Neuronal stem cell (in vitro differentiated cells): Measurements from ENCODE around the gene WFS1.
A peak's percentile ranks its signal among the peaks of the same experiment; 100 is the strongest.

Experiments
- DNase-seq: peaks from one replicate; pipeline ENCODE4 v3.0.0-alpha.2; 2013; ENCODE audit warnings: low spot score
- H2AFZ ChIP-seq: one replicate; pipeline ENCODE4 v1.6.1; 2013; ENCODE audit warnings: mild to moderate bottlenecking, low read length, inconsistent platforms
- H2AK5ac ChIP-seq: 2 replicates; pipeline ENCODE4 v1.6.1; 2013; ENCODE audit warnings: low read depth, mild to moderate bottlenecking, inconsistent platforms, low read length, moderate library complexity, mixed read lengths
- H2BK120ac ChIP-seq: 2 replicates; pipeline ENCODE4 v1.6.1; 2013; ENCODE audit warnings: low read depth, mild to moderate bottlenecking, inconsistent platforms, low read length, moderate library complexity, mixed read lengths
- H2BK12ac ChIP-seq: one replicate; pipeline ENCODE4 v1.6.1; 2013; ENCODE audit warnings: low read length, inconsistent platforms
- H2BK15ac ChIP-seq: 2 replicates; pipeline ENCODE4 v1.6.1; 2013; ENCODE audit warnings: mild to moderate bottlenecking, low read length, inconsistent platforms, mixed read lengths
- H2BK5ac ChIP-seq: one replicate; pipeline ENCODE4 v1.6.1; 2013; ENCODE audit warnings: inconsistent platforms, mild to moderate bottlenecking, low read length, moderate library complexity
- H3K14ac ChIP-seq: one replicate; pipeline ENCODE4 v1.6.1; 2013; ENCODE audit warnings: low read length, inconsistent platforms
- H3K18ac ChIP-seq: 2 replicates; pipeline ENCODE4 v1.6.1; 2013; ENCODE audit warnings: low read length, inconsistent platforms
- H3K23ac ChIP-seq: 2 replicates; pipeline ENCODE4 v1.6.1; 2013; ENCODE audit warnings: low read depth, mild to moderate bottlenecking, mixed read lengths, low read length, inconsistent platforms; ENCODE audit not compliant: poor library complexity
- H3K27ac ChIP-seq: replicated peaks from 3 replicates; pipeline ENCODE4 v1.5.1; 2013; ENCODE audit warnings: low read length, inconsistent platforms
- H3K27me3 ChIP-seq, 3 experiments: 2 replicates each; pipeline ENCODE4 v1.6.1; 2013; ENCODE audit warnings: low read length in 3 of 3, mild to moderate bottlenecking in 2 of 3, inconsistent platforms in 1 of 3, low read depth in 1 of 3, mixed read lengths in 1 of 3, moderate library complexity in 1 of 3; ENCODE audit not compliant: control insufficient read depth in 3 of 3, insufficient read depth in 3 of 3
- H3K36me3 ChIP-seq, 2 donors: replicated peaks in 1 of 2; 2 replicates each; pipeline ENCODE4 v1.6.1; 2013; ENCODE audit warnings: low read length in 2 of 2; ENCODE audit not compliant: control insufficient read depth in 2 of 2, insufficient read depth in 2 of 2
- H3K4ac ChIP-seq: 2 replicates; pipeline ENCODE4 v1.6.1; 2013; ENCODE audit warnings: inconsistent platforms, mild to moderate bottlenecking, low read length, moderate library complexity
- H3K4me1 ChIP-seq, 2 donors: 1 replicate in 1 of 2; 2 replicates in 1 of 2; pipeline ENCODE4 v1.6.1; 2013; ENCODE audit warnings: low read length in 2 of 2, low read depth in 1 of 2; ENCODE audit not compliant: control insufficient read depth in 2 of 2, insufficient read depth in 1 of 2
- H3K4me2 ChIP-seq: one replicate; pipeline ENCODE4 v1.6.1; 2013; ENCODE audit warnings: mild to moderate bottlenecking, low read length, inconsistent platforms; ENCODE audit not compliant: insufficient read depth, poor library complexity, severe bottlenecking
- H3K4me3 ChIP-seq, 2 donors: 2 replicates each; pipeline ENCODE4 v1.5.1; 2013; ENCODE audit warnings: low read length in 2 of 2, mild to moderate bottlenecking in 2 of 2, inconsistent platforms in 1 of 2, moderate library complexity in 1 of 2
- H3K79me1 ChIP-seq: one replicate; pipeline ENCODE4 v1.6.1; 2013; ENCODE audit warnings: low read depth, mild to moderate bottlenecking, inconsistent platforms, low read length, moderate library complexity
- H3K9ac ChIP-seq: one replicate; pipeline ENCODE4 v1.6.1; 2013; ENCODE audit warnings: mild to moderate bottlenecking, low read depth, low read length, inconsistent platforms; ENCODE audit not compliant: poor library complexity
- H3K9me3 ChIP-seq, 2 donors: replicated peaks in 1 of 2; 2 replicates each; pipeline versions ENCODE3 to v1.6.1; 2013; ENCODE audit warnings: low read length in 2 of 2, mild to moderate bottlenecking in 2 of 2, inconsistent platforms in 1 of 2, low read depth in 1 of 2, mixed read lengths in 1 of 2, moderate library complexity in 1 of 2; ENCODE audit not compliant: control insufficient read depth in 2 of 2, insufficient read depth in 1 of 2
- H4K8ac ChIP-seq: one replicate; pipeline ENCODE4 v1.6.1; 2013; ENCODE audit warnings: low read depth, mild to moderate bottlenecking, inconsistent platforms, low read length, moderate library complexity
- H4K91ac ChIP-seq: one replicate; pipeline ENCODE4 v1.6.1; 2013; ENCODE audit warnings: low read length, low read depth, mild to moderate bottlenecking, inconsistent platforms; ENCODE audit not compliant: poor library complexity
- WGBS, 2 donors: extraction: QIAGEN DNeasy Blood & Tissue Kit; methylation state at CpG; one replicate each; pipeline ENCODE4 v1.1.7; 2013; ENCODE audit warnings: missing lambda C conversion rate in 2 of 2, mixed read lengths in 1 of 2; ENCODE audit not compliant: insufficient read length in 2 of 2, insufficient replicate concordance in 1 of 2; ENCODE audit errors: extremely low coverage in 2 of 2; 5-methylcytosine and 5-hydroxymethylcytosine counted together

WFS1 gene

GRCh38 chr4:6288871-6289270 lies 19.2 kb downstream of the WFS1 start:
- no peak overlapping the region for H3K23ac ChIP-seq
- H3K36me3 ChIP-seq: peaks cover 28 to 42% of the 10 kb centered on the region in 2 donors
- H3K79me1 ChIP-seq: peaks cover 1% of the 10 kb centered on the region
- no peak overlapping the region for H2AFZ ChIP-seq
- H3K27me3 ChIP-seq: no peaks in the 10 kb centered on the region
- no peak overlapping the region for H3K27ac ChIP-seq
- no peak overlapping the region for H3K4me3 ChIP-seq
- no peaks in the 10 kb centered on the region for H3K4me1 ChIP-seq
- H4K8ac ChIP-seq: no peak overlapping the region
- no peak overlapping the region for H2AK5ac ChIP-seq
- no peak for DNase-seq
- no peak overlapping the region for H2BK12ac ChIP-seq
- no peak overlapping the region for H2BK5ac ChIP-seq
- H2BK15ac ChIP-seq: no peak overlapping the region
- WGBS, 2 donors: no CpG with 5 or more reads among the region's 15 CpGs
- no peak overlapping the region for H3K14ac ChIP-seq
- H3K18ac ChIP-seq: no peak overlapping the region
- peaks cover 0 to 1% of the 10 kb centered on the region in 2 donors for H3K9me3 ChIP-seq
- H4K91ac ChIP-seq: no peak overlapping the region
- peak overlapping the region; percentile 22 for H3K9ac ChIP-seq
- H2BK120ac ChIP-seq: no peak overlapping the region
- no peak overlapping the region for H3K4ac ChIP-seq
- H3K4me2 ChIP-seq: no peak overlapping the region

- H3K36me3 ChIP-seq: peaks cover 32 to 47% of the 10 kb centered on the region in 2 donors
- no CpG with 5 or more reads among the region's 7 CpGs for WGBS, 2 donors
Observed at GRCh38 chr4:6290256-6290655, 20.6 kb downstream of the WFS1 start.

GRCh38 chr4:6290769-6291547 lies 21.3 kb downstream of the WFS1 start:
- Histone ChIP-seq H2BK12ac (no peak overlapping the region), H2BK15ac (no peak overlapping the region), H3K79me1 (no peaks in the 10 kb centered on the region), H3K27me3 (no peaks in the 10 kb centered on the region), H2BK5ac (no peak overlapping the region), H3K18ac (no peak overlapping the region), H3K4me1 (no peaks in the 10 kb centered on the region), H3K9ac (no peak overlapping the region), H4K91ac (no peak overlapping the region), H3K4ac (no peak overlapping the region), H2BK120ac (no peak overlapping the region), H3K36me3 (peaks cover 34 to 51% of the 10 kb centered on the region in 2 donors), H2AFZ (no peak overlapping the region), H3K27ac (no peak overlapping the region), H3K4me3 (peak overlapping the region in 1 of 2 donors; percentile 44), H2AK5ac (no peak overlapping the region), H3K14ac (no peak overlapping the region), H3K4me2 (no peak overlapping the region), H4K8ac (no peak overlapping the region), H3K23ac (no peak overlapping the region), H3K9me3 (peaks cover 0 to 1% of the 10 kb centered on the region in 2 donors)
- no peak for DNase-seq
- no CpG with 5 or more reads among the region's 25 CpGs for WGBS, 2 donors

More at GRCh38 chr4:6290256-6290655, 20.6 kb downstream of the WFS1 start:
- H2BK5ac ChIP-seq: no peak overlapping the region
- H3K4me2 ChIP-seq: no peak overlapping the region
- H3K14ac ChIP-seq: no peak overlapping the region
- H3K9ac ChIP-seq: no peak overlapping the region
- H2AK5ac ChIP-seq: no peak overlapping the region
- H3K18ac ChIP-seq: no peak overlapping the region
- H3K27ac ChIP-seq: no peak overlapping the region
- no peak overlapping the region for H4K91ac ChIP-seq
- H3K4me1 ChIP-seq: no peaks in the 10 kb centered on the region
- no peak overlapping the region for H3K23ac ChIP-seq
- H2BK12ac ChIP-seq: no peak overlapping the region
- no peak overlapping the region for H2BK120ac ChIP-seq
- H3K9me3 ChIP-seq: peaks cover 0 to 1% of the 10 kb centered on the region in 2 donors
- H4K8ac ChIP-seq: no peak overlapping the region
- no peak overlapping the region for H2AFZ ChIP-seq
- H3K79me1 ChIP-seq: no peaks in the 10 kb centered on the region
- no peak overlapping the region for H2BK15ac ChIP-seq
- no peaks in the 10 kb centered on the region for H3K27me3 ChIP-seq
- H3K4me3 ChIP-seq: peak overlapping the region in 1 of 2 donors; percentile 44
- no peak overlapping the region for H3K4ac ChIP-seq
- no peak for DNase-seq

- Histone ChIP-seq H3K4ac (no peak overlapping the region), H2BK12ac (no peak overlapping the region), H3K79me1 (no peaks in the 10 kb centered on the region), H2BK120ac (no peak overlapping the region), H2AK5ac (no peak overlapping the region), H3K9ac (no peak overlapping the region), H2AFZ (no peak overlapping the region), H3K18ac (no peak overlapping the region), H3K9me3 (peaks cover 0 to 1% of the 10 kb centered on the region in 2 donors), H4K8ac (peak overlapping the region; percentile 75), H3K27ac (no peak overlapping the region), H4K91ac (no peak overlapping the region), H3K14ac (peak overlapping the region; percentile 42), H3K23ac (no peak overlapping the region), H3K4me2 (no peak overlapping the region), H3K36me3 (peaks cover 35 to 49% of the 10 kb centered on the region in 2 donors), H3K4me3 (no peak overlapping the region), H3K27me3 (no peaks in the 10 kb centered on the region), H2BK5ac (no peak overlapping the region), H3K4me1 (no peaks in the 10 kb centered on the region), H2BK15ac (no peak overlapping the region)
- DNase-seq: no peak
- WGBS, 2 donors: no CpG with 5 or more reads among the region's 21 CpGs
Observed at GRCh38 chr4:6291784-6292297, 22.2 kb downstream of the WFS1 start.
